ENCODE results near the gene MOK.

Gene MOK

GRCh38 chr14:102200690-102201352 is 104.1 kb downstream of the MOK start:
- DNase-seq = no peak

- DNase-seq = no peak
Observed at GRCh38 chr14:102197317-102197853, 107.6 kb downstream of the MOK start.

- no peak for DNase-seq
Observed at GRCh38 chr14:102196902-102197230, 108.1 kb downstream of the MOK start.

- DNase-seq = no peak
Observed at GRCh38 chr14:102196039-102196901, 108.7 kb downstream of the MOK start.

- DNase-seq = no peak
Observed at GRCh38 chr14:102195446-102195845, 109.5 kb downstream of the MOK start.

GRCh38 chr14:102194856-102195255 is 110.1 kb downstream of the MOK start:
- no peak for DNase-seq

- no peak for DNase-seq
Observed at GRCh38 chr14:102192840-102193502, 112.0 kb downstream of the MOK start.

- no peak for DNase-seq
Observed at GRCh38 chr14:102189874-102190273, 115.1 kb downstream of the MOK start.

- DNase-seq = no peak
Observed at GRCh38 chr14:102188187-102188586, 116.8 kb downstream of the MOK start.

- DNase-seq = no peak
Observed at GRCh38 chr14:102187568-102188001, 117.4 kb downstream of the MOK start.

GRCh38 chr14:102187044-102187443 is 117.9 kb downstream of the MOK start:
- DNase-seq = no peak

GRCh38 chr14:102185360-102185759 is 119.6 kb downstream of the MOK start:
- no peak for DNase-seq

GRCh38 chr14:102184316-102185035 is 120.5 kb downstream of the MOK start:
- no peak for DNase-seq

GRCh38 chr14:102183886-102184285 is 121.1 kb downstream of the MOK start:
- no peak for DNase-seq

- DNase-seq = no peak
Observed at GRCh38 chr14:102182936-102183619, 121.9 kb downstream of the MOK start.

GRCh38 chr14:102182190-102182589 is 122.8 kb downstream of the MOK start:
- DNase-seq = no peak

- no peak for DNase-seq
Observed at GRCh38 chr14:102181187-102181586, 123.8 kb downstream of the MOK start.

GRCh38 chr14:102180248-102180998 is 124.5 kb downstream of the MOK start:
- DNase-seq = no peak
